ENCODE results near the gene IGLL1.
A peak's percentile ranks its signal among the peaks of the same experiment; 100 is the strongest.

GRCh38 chr22:23539135-23539838 lies 40.8 kb downstream of the IGLL1 start:
- TF ChIP-seq, protein P1, sequence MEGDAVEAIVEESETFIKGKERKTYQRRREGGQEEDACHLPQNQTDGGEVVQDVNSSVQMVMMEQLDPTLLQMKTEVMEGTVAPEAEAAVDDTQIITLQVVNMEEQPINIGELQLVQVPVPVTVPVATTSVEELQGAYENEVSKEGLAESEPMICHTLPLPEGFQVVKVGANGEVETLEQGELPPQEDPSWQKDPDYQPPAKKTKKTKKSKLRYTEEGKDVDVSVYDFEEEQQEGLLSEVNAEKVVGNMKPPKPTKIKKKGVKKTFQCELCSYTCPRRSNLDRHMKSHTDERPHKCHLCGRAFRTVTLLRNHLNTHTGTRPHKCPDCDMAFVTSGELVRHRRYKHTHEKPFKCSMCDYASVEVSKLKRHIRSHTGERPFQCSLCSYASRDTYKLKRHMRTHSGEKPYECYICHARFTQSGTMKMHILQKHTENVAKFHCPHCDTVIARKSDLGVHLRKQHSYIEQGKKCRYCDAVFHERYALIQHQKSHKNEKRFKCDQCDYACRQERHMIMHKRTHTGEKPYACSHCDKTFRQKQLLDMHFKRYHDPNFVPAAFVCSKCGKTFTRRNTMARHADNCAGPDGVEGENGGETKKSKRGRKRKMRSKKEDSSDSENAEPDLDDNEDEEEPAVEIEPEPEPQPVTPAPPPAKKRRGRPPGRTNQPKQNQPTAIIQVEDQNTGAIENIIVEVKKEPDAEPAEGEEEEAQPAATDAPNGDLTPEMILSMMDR (IDR thresholded peaks at IDR 0.05) = peak in 1 of 3 donors; percentile 69
- TF ChIP-seq POLR2A (IDR thresholded peaks at IDR 0.05) = no peak
